A549 (cell line): Measurements from ENCODE around the gene CFL2.

Experiments used
- BHLHE40 ChIP-seq: IDR thresholded peaks from 2 replicates; pipeline ENCODE4 v1.6.1; 2012; ENCODE audit warnings: low read depth, low read length, inconsistent platforms
- CTCF ChIP-seq: fragments of >200 bp; sonication (Bioruptor Twin); formaldehyde crosslinking; IDR thresholded peaks from 3 replicates; pipeline ENCODE4 v1.5.1; 2016
- EP300 ChIP-seq, 2 experiments: fragments of >200 bp; sonication (Bioruptor Twin); formaldehyde crosslinking; IDR thresholded peaks; 2 replicates in 1 of 2; 3 replicates in 1 of 2; pipeline ENCODE4 v1.6.1; 2016 to 2017
- JUN ChIP-seq, 2 experiments: fragments of >200 bp; sonication (Bioruptor Twin); formaldehyde crosslinking; IDR thresholded peaks; 2 replicates in 1 of 2; 3 replicates in 1 of 2; pipeline ENCODE4 v1.6.1; 2016 to 2017
- ZC3H11A ChIP-seq: fragments of 450-650 bp; IDR thresholded peaks from 2 replicates; pipeline ENCODE4 v1.6.1; 2014; ENCODE audit warnings: antibody characterized with exemption, mild to moderate bottlenecking
- TF ChIP-seq, protein P1 (sequence below): IDR thresholded peaks from 2 replicates; pipeline ENCODE4 v1.6.1; 2012

GRCh38 chr14:34684578-34684977, 29.8 kb downstream of the CFL2 start:
- TF ChIP-seq ZC3H11A, result no peak
- no peak for TF ChIP-seq EP300 (IDR thresholded peaks at IDR 0.05)
- no peak for TF ChIP-seq CTCF
- TF ChIP-seq, protein P1, sequence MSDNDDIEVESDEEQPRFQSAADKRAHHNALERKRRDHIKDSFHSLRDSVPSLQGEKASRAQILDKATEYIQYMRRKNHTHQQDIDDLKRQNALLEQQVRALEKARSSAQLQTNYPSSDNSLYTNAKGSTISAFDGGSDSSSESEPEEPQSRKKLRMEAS, result no peak
- TF ChIP-seq BHLHE40, result no peak
- TF ChIP-seq JUN (IDR thresholded peaks at IDR 0.05), result no peak
